ENCODE data around the gene RTCA.

RTCA gene

DNA sequence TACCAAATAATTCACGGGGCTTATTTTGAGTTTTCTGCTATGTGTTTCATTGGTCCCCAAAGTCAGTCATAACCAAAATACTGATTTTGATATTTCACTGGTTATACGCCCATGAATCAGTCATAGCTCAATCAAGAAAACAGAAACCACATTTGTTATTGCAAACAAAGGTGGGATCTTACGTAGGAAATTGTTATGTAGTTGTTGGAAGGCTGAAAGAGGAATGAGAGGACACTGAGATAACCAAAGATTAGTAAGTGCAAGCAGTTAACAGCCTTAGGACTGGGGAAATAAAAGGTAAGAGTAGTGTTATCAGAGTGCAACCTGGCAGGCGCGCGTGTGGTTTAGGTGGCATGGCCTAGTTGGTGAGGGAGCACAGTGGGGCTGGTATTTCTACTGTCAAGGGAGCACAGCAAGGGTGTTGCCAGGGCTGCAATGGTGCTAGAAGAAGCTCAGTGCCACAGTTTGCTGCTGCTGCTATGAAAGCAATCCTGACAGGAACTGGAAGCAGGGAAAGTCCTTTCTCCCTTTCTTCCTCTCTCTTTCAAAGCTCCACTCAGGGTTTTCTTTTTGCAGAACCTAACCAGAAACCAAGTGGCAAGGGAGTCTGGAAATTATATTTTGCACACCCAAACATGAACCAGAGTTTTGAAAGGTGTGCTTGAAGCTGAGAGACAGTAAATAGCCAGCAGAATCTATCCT, 33.7 kb downstream of the RTCA start:
- no peaks in the 10 kb centered on the region for H3K27me3 ChIP-seq (ENCODE audit: insufficient read depth, poor library complexity, severe bottlenecking)
- TF ChIP-seq POLR2AphosphoS5 (IDR thresholded peaks at IDR 0.05; ENCODE audit: low read depth) = no peak
- TF ChIP-seq, protein P1, sequence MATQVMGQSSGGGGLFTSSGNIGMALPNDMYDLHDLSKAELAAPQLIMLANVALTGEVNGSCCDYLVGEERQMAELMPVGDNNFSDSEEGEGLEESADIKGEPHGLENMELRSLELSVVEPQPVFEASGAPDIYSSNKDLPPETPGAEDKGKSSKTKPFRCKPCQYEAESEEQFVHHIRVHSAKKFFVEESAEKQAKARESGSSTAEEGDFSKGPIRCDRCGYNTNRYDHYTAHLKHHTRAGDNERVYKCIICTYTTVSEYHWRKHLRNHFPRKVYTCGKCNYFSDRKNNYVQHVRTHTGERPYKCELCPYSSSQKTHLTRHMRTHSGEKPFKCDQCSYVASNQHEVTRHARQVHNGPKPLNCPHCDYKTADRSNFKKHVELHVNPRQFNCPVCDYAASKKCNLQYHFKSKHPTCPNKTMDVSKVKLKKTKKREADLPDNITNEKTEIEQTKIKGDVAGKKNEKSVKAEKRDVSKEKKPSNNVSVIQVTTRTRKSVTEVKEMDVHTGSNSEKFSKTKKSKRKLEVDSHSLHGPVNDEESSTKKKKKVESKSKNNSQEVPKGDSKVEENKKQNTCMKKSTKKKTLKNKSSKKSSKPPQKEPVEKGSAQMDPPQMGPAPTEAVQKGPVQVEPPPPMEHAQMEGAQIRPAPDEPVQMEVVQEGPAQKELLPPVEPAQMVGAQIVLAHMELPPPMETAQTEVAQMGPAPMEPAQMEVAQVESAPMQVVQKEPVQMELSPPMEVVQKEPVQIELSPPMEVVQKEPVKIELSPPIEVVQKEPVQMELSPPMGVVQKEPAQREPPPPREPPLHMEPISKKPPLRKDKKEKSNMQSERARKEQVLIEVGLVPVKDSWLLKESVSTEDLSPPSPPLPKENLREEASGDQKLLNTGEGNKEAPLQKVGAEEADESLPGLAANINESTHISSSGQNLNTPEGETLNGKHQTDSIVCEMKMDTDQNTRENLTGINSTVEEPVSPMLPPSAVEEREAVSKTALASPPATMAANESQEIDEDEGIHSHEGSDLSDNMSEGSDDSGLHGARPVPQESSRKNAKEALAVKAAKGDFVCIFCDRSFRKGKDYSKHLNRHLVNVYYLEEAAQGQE (IDR thresholded peaks at IDR 0.05; ENCODE audit: insufficient replicate concordance, low read depth) = no peak
- H3K4me3 ChIP-seq (replicated peaks; ENCODE audit: insufficient read depth, low read length) = no peak overlapping the region
- no peak for DNase-seq (ENCODE audit: low read depth in 1 of 2, low spot score in 1 of 2)
- no peak overlapping the region for H3K27ac ChIP-seq (replicated peaks)

DNA sequence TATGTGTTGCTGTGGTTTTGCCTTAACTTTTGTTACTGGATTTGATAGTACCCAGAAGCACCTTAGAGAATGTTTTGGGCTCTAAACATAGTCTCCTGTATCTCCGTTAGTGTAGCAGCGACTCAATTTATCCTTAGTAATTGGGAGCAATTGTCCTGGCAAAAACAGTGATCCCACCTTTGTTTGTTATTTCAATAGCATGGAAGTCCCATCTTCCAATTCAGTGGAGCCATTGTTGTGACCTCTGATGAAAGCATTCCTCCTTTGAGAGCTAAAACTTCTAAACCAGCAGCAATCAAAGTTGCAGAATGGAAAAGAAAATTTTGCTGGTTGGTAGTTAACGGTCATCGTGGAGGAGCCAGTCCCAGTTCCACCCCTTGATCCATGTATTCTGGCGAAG, 34.7 kb downstream of the RTCA start:
- no peaks in the 10 kb centered on the region for H3K27me3 ChIP-seq (ENCODE audit: insufficient read depth, poor library complexity, severe bottlenecking)
- H3K27ac ChIP-seq (replicated peaks) = no peak overlapping the region
- no peak overlapping the region for H3K4me3 ChIP-seq (replicated peaks; ENCODE audit: insufficient read depth, low read length)
- DNase-seq (ENCODE audit: low read depth in 1 of 2, low spot score in 1 of 2) = no peak
- TF ChIP-seq, protein P1 (IDR thresholded peaks at IDR 0.05; ENCODE audit: insufficient replicate concordance, low read depth) = no peak
- no peak for TF ChIP-seq POLR2AphosphoS5 (IDR thresholded peaks at IDR 0.05; ENCODE audit: low read depth)
- no peak for TF ChIP-seq GABPA (IDR thresholded peaks at IDR 0.05; ENCODE audit: low read depth)
- no peak for TF ChIP-seq SPI1 (IDR thresholded peaks at IDR 0.05; ENCODE audit: borderline replicate concordance, low read depth)

DNA sequence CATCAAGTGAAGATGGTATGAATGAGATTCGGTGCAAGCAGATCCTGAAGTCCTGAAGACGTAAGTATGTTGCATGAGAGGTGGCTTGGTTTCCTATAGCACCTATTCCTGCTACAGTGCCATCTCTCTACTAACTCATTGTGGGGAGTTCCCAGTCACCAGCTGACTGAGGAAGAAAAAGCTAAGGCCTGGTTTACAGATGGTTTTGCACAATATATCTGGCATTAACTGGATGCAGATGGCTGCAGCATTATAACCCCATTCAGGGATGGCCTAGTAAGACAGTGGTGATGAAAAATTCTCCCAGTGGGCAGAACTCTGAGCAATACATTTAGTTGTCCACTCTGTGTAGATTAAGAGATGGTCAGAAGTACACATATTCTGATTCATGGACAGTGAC, 36.7 kb downstream of the RTCA start:
- no peaks in the 10 kb centered on the region for H3K27me3 ChIP-seq (ENCODE audit: insufficient read depth, poor library complexity, severe bottlenecking)
- no peak for TF ChIP-seq SPI1 (IDR thresholded peaks at IDR 0.05; ENCODE audit: borderline replicate concordance, low read depth)
- TF ChIP-seq, protein P2, sequence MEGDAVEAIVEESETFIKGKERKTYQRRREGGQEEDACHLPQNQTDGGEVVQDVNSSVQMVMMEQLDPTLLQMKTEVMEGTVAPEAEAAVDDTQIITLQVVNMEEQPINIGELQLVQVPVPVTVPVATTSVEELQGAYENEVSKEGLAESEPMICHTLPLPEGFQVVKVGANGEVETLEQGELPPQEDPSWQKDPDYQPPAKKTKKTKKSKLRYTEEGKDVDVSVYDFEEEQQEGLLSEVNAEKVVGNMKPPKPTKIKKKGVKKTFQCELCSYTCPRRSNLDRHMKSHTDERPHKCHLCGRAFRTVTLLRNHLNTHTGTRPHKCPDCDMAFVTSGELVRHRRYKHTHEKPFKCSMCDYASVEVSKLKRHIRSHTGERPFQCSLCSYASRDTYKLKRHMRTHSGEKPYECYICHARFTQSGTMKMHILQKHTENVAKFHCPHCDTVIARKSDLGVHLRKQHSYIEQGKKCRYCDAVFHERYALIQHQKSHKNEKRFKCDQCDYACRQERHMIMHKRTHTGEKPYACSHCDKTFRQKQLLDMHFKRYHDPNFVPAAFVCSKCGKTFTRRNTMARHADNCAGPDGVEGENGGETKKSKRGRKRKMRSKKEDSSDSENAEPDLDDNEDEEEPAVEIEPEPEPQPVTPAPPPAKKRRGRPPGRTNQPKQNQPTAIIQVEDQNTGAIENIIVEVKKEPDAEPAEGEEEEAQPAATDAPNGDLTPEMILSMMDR (IDR thresholded peaks at IDR 0.05; ENCODE audit: insufficient read depth, low read length) = no peak
- TF ChIP-seq, protein P1 (IDR thresholded peaks at IDR 0.05; ENCODE audit: insufficient replicate concordance, low read depth) = no peak
- TF ChIP-seq POLR2AphosphoS5 (IDR thresholded peaks at IDR 0.05; ENCODE audit: low read depth) = no peak
- TF ChIP-seq GABPA (IDR thresholded peaks at IDR 0.05; ENCODE audit: low read depth) = no peak
- no peak overlapping the region for H3K27ac ChIP-seq (replicated peaks)
- no peak overlapping the region for H3K4me3 ChIP-seq (replicated peaks; ENCODE audit: insufficient read depth, low read length)
- no peak for DNase-seq (ENCODE audit: low read depth in 1 of 2, low spot score in 1 of 2)

DNA sequence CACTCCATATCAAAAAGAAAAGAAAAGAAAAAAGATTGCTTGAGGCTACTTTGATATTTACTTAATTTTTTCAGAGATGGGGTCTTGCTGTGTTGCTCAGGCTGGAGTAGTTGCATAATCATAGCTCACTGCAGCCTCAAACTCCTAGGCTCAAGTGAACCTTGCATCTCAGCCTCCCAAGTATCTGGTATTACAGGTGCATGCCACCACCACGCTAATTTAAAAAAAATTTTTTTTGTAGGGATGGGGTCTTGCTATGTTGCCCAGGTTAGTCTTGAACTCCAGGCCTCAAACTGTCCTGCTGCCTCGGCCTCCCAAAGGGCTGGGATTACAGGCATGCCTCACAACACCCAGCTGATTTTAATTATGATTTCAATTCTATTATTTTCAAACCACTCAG, 38.2 kb downstream of the RTCA start:
- no peak overlapping the region for H3K4me3 ChIP-seq (replicated peaks; ENCODE audit: insufficient read depth, low read length)
- H3K27ac ChIP-seq (replicated peaks) = no peak overlapping the region
- DNase-seq (ENCODE audit: low read depth in 1 of 2, low spot score in 1 of 2) = no peak
- TF ChIP-seq, protein P1 (IDR thresholded peaks at IDR 0.05; ENCODE audit: insufficient replicate concordance, low read depth) = no peak
- TF ChIP-seq GABPA (IDR thresholded peaks at IDR 0.05; ENCODE audit: low read depth) (no peak), SPI1 (IDR thresholded peaks at IDR 0.05; ENCODE audit: borderline replicate concordance, low read depth) (no peak), POLR2AphosphoS5 (IDR thresholded peaks at IDR 0.05; ENCODE audit: low read depth) (no peak)
- TF ChIP-seq, protein P2 (IDR thresholded peaks at IDR 0.05; ENCODE audit: insufficient read depth, low read length) = no peak
- no peaks in the 10 kb centered on the region for H3K27me3 ChIP-seq (ENCODE audit: insufficient read depth, poor library complexity, severe bottlenecking)

Measured in HL-60 (cell line).